CD14-positive monocyte (primary cell): Measurements from ENCODE around the gene PRRX2. TPM values are rescaled to one million over a fixed set of nuclear protein-coding genes. Genes with fewer than 3 reads are reported as not detected.
A peak's percentile ranks its signal among the peaks of the same experiment; 100 is the strongest.

Experiments used
- DNase-seq, 3 donors: peaks; one replicate each; pipeline ENCODE4 v3.0.0-alpha.2; 2011 to 2022
- H2AFZ ChIP-seq: 2 replicates; pipeline ENCODE4 v1.6.0; 2012; ENCODE audit warnings: mild to moderate bottlenecking, low read depth, low read length, inconsistent platforms; ENCODE audit not compliant: insufficient read depth, poor library complexity, severe bottlenecking
- H3K27ac ChIP-seq, 2 donors: 1 replicate in 1 of 2; 2 replicates in 1 of 2; pipeline ENCODE4 v1.5.1; 2012 to 2013; ENCODE audit warnings: low read length in 2 of 2, control low read depth in 1 of 2, inconsistent platforms in 1 of 2, low read depth in 1 of 2, mild to moderate bottlenecking in 1 of 2
- H3K27me3 ChIP-seq, 2 donors: one replicate each; pipeline versions ENCODE4 v1.6.0 to v1.6.1; 2011 to 2013; ENCODE audit warnings: low read length in 2 of 2; ENCODE audit not compliant: control insufficient read depth in 2 of 2, insufficient read depth in 2 of 2
- H3K36me3 ChIP-seq, 2 donors: replicated peaks in 1 of 2; 1 replicate in 1 of 2; 2 replicates in 1 of 2; pipeline versions ENCODE4 v1.5.1 to v1.6.1; 2012 to 2013; ENCODE audit warnings: low read length in 2 of 2, control low read depth in 1 of 2, inconsistent platforms in 1 of 2, mild to moderate bottlenecking in 1 of 2; ENCODE audit not compliant: insufficient read depth in 2 of 2, control insufficient read depth in 1 of 2
- H3K4me1 ChIP-seq, 2 donors: 1 replicate in 1 of 2; 2 replicates in 1 of 2; pipeline versions ENCODE4 v1.5.1 to v1.6.1; 2012 to 2013; ENCODE audit warnings: low read length in 2 of 2, control low read depth in 1 of 2, inconsistent platforms in 1 of 2, mild to moderate bottlenecking in 1 of 2, moderate library complexity in 1 of 2; ENCODE audit not compliant: insufficient read depth in 2 of 2, control insufficient read depth in 1 of 2
- H3K4me2 ChIP-seq: replicated peaks from 2 replicates; pipeline ENCODE3; 2012; ENCODE audit warnings: low read length, moderate library complexity, mild to moderate bottlenecking; ENCODE audit not compliant: poor library complexity, severe bottlenecking; ENCODE audit errors: extremely low read depth
- H3K4me3 ChIP-seq, 3 experiments: fragments of 200-600 bp in 1 of 3; sonication (generic) in 1 of 3; replicated peaks in 1 of 3; 1 replicate in 2 of 3; 2 replicates in 1 of 3; pipeline ENCODE4 v1.5.1; 2011 to 2013; ENCODE audit warnings: low read length in 3 of 3, mild to moderate bottlenecking in 3 of 3, control low read depth in 2 of 3, low read depth in 2 of 3, inconsistent platforms in 1 of 3, moderate library complexity in 1 of 3
- H3K79me2 ChIP-seq: 2 replicates; pipeline ENCODE4 v1.6.0; 2012; ENCODE audit warnings: mild to moderate bottlenecking, control low read depth, inconsistent platforms, low read length, moderate library complexity; ENCODE audit not compliant: insufficient read depth
- H3K9ac ChIP-seq: 2 replicates; pipeline ENCODE4 v1.6.0; 2017; ENCODE audit warnings: low read length, mild to moderate bottlenecking; ENCODE audit not compliant: insufficient read depth, poor library complexity, severe bottlenecking
- H3K9me3 ChIP-seq, 2 donors: replicated peaks in 1 of 2; 1 replicate in 1 of 2; 2 replicates in 1 of 2; pipeline versions ENCODE4 v1.5.1 to v1.6.1; 2012 to 2013; ENCODE audit warnings: low read length in 2 of 2, control low read depth in 1 of 2; ENCODE audit not compliant: control insufficient read depth in 1 of 2, insufficient read depth in 1 of 2
- H4K20me1 ChIP-seq: 2 replicates; pipeline ENCODE4 v1.6.0; 2012; ENCODE audit warnings: mild to moderate bottlenecking, low read length, control low read depth, moderate library complexity; ENCODE audit not compliant: insufficient read depth
- H3K27ac Mint-ChIP-seq, 7 donors: one replicate each; pipeline ENCODE4 v1.8.0; 2020; ENCODE audit warnings: mild to moderate bottlenecking in 7 of 7, mixed read lengths in 7 of 7, moderate library complexity in 6 of 7, inconsistent platforms in 2 of 7
- H3K27me3 Mint-ChIP-seq, 3 donors: one replicate each; pipeline ENCODE4 v1.8.0; 2021 to 2022; ENCODE audit warnings: low read depth in 3 of 3, mild to moderate bottlenecking in 3 of 3, mixed read lengths in 3 of 3, moderate library complexity in 3 of 3, inconsistent platforms in 1 of 3
- H3K36me3 Mint-ChIP-seq, 2 donors: one replicate each; pipeline ENCODE4 v1.8.0; 2020; ENCODE audit warnings: mixed read lengths in 2 of 2, inconsistent platforms in 1 of 2, mild to moderate bottlenecking in 1 of 2
- H3K4me1 Mint-ChIP-seq: one replicate; pipeline ENCODE4 v1.8.0; 2020; ENCODE audit warnings: mild to moderate bottlenecking, mixed read lengths
- H3K4me3 Mint-ChIP-seq, 2 donors: one replicate each; pipeline ENCODE4 v1.8.0; 2020; ENCODE audit warnings: mild to moderate bottlenecking in 2 of 2, mixed read lengths in 2 of 2, moderate library complexity in 1 of 2
- H3K9me3 Mint-ChIP-seq, 7 donors: one replicate each; pipeline ENCODE4 v1.8.0; 2020 to 2022; ENCODE audit warnings: mixed read lengths in 7 of 7, mild to moderate bottlenecking in 6 of 7, moderate library complexity in 6 of 7, inconsistent platforms in 2 of 7
- WGBS: methylation state at CpG from one replicate; pipeline ENCODE4 v1.1.5; 2013; ENCODE audit warnings: missing lambda C conversion rate; ENCODE audit not compliant: insufficient coverage; 5-methylcytosine and 5-hydroxymethylcytosine counted together
- intact Hi-C, 2 donors: fragments of 100-400 bp; cut with micrococcal nuclease; formaldehyde crosslinking; loops; one replicate each; pipeline versions ENCODE4 v1.15.0 to v1.15.1; 2023
- polyA plus RNA-seq, 3 donors: library from polyadenylated mRNA; depleted of rRNA in 1 of 3; unstranded in 2 of 3; stranded (reverse) in 1 of 3; fragments of 300-500 nt in 2 of 3; fragments of >200 nt in 1 of 3; fragmentation: Illumina TruSeq in 2 of 3; gene quantifications; 1 replicate in 2 of 3; 2 replicates in 1 of 3; pipeline ENCODE4 v1.2.3, GENCODE V29; 2012 to 2021
- TF ChIP-seq, protein P1 (sequence below): fragments of 200-600 bp; IDR thresholded peaks from one replicate; pipeline ENCODE4 v1.8.0; 2022; ENCODE audit warnings: antibody characterized with exemption, mild to moderate bottlenecking

The PRRX2 gene
- polyA plus RNA-seq, 3 donors = not detected

DNA sequence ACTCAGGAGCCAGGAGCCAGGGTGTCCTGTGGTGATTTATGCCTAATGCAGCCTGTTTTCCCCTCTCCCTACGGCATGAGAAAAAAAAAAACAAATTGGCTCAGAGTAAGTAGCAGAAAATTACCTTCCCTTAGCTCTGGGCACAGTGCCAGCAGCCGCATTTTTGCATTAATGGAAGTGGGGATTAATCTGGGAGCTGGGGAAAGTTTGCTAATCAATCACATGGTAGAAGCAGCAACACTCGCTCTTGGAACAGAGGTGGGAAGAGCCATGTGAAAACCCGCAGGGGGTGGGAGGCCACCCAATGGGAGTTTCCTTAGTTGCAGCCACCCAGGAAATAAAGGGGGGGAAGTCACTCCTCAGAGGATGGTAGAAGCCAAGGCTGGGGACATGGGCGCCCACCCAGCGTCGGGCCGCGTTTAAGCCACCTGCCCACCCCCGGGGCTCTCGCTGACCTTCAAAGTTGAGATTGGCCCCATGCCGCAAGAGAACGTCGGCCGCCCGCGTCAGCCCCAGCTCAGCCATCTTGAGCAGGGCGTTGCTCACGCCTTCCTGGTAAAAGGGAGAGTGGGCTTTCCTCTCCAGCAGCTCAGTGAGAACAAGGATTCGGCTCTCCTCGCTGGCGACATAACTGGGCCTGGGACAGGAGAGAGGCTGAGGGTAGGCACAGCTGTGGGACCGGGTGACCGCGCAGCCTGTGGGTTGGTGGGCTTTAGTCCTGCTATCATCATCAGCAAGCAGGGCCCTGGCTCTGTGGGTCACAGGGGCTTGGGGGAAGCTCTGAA lies 25.2 kb upstream of the PRRX2 start:
- peak overlapping the region; percentile 82 to 88 for H3K4me3 Mint-ChIP-seq
- Histone ChIP-seq H3K9me3 (no peaks in the 10 kb centered on the region), H3K27me3 (no peaks in the 10 kb centered on the region), H3K9ac (no peak overlapping the region), H3K36me3 (peaks cover 36 to 41% of the 10 kb centered on the region in 2 donors), H3K27ac (no peak overlapping the region), H3K4me3 (peak overlapping the region in 1 of 3 experiments; percentile 90), H3K4me1 (peaks cover 19 to 29% of the 10 kb centered on the region in 2 donors), H2AFZ (no peak overlapping the region), H4K20me1 (peaks cover 59% of the 10 kb centered on the region), H3K4me2 (peak overlapping the region; percentile 87), H3K79me2 (peaks cover 29% of the 10 kb centered on the region)
- peak overlapping the region in 2 of 7 donors; percentile 22 to 59 for H3K27ac Mint-ChIP-seq
- peaks cover 1 to 14% (median 4%) of the 10 kb centered on the region in 3 donors for H3K27me3 Mint-ChIP-seq
- H3K9me3 Mint-ChIP-seq = no peaks in the 10 kb centered on the region
- 89% methylated on average over 22 of the region's 25 CpGs for WGBS
- intact Hi-C loops = loop anchor here (5.0 kb wide), 2 partner anchors 92 to 152 kb away; no protein-coding TSS in a partner anchor
- peaks cover 29% of the 10 kb centered on the region for H3K4me1 Mint-ChIP-seq
- H3K36me3 Mint-ChIP-seq = peaks cover 21 to 35% of the 10 kb centered on the region in 2 donors
- TF ChIP-seq, protein P1, sequence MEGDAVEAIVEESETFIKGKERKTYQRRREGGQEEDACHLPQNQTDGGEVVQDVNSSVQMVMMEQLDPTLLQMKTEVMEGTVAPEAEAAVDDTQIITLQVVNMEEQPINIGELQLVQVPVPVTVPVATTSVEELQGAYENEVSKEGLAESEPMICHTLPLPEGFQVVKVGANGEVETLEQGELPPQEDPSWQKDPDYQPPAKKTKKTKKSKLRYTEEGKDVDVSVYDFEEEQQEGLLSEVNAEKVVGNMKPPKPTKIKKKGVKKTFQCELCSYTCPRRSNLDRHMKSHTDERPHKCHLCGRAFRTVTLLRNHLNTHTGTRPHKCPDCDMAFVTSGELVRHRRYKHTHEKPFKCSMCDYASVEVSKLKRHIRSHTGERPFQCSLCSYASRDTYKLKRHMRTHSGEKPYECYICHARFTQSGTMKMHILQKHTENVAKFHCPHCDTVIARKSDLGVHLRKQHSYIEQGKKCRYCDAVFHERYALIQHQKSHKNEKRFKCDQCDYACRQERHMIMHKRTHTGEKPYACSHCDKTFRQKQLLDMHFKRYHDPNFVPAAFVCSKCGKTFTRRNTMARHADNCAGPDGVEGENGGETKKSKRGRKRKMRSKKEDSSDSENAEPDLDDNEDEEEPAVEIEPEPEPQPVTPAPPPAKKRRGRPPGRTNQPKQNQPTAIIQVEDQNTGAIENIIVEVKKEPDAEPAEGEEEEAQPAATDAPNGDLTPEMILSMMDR = no peak
- no peak for DNase-seq

DNA sequence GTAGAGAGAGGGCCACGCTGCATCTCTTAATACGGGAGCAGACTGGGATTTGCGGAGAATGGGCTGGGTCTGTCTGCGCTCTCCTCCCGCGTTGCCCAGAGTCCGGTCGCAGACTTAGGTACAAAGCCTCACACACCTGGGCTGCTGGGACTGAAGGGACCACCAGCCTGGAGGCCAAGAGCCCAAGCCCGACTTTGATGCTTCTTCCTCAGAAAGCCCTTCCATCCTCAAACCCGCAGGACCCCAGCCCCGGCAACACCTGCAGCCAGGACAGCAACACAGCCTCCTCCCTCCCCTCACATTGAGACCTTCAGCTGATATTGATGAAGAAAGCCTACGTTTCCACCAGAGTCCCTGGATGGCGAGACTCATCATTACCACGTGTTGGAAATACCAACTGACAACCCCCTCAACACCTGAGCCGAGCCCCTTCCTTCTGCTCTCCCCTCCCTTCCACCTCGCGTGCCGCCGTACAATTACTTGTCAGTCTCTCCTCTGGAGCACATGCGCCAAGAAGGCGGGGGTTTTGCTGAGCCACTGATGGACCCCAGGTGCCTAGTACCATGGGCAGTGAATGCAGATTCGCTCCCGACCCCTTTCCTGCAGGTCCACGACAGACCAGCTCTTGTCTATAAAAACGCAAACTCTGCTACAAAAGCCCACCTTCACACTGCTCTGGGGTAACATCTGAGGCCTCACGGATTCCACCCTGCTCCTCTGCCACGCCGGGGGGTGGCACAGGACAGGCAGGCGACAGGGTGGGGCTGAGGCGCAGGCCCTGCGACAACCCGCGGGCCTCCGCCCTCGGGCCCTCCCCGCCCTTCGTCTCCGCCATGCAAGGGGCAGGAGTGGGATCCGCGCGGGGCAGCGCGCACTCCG lies 24.3 kb upstream of the PRRX2 start:
- peak overlapping the region; percentile 87 for H3K4me2 ChIP-seq
- TF ChIP-seq, protein P1 = no peak
- H3K4me1 ChIP-seq = peaks cover 19 to 29% of the 10 kb centered on the region in 2 donors
- DNase-seq = no peak
- H3K27ac ChIP-seq = peak overlapping the region; percentile 37 to 76
- Mint-ChIP-seq H3K4me1 (peaks cover 29% of the 10 kb centered on the region), H3K36me3 (peaks cover 19 to 27% of the 10 kb centered on the region in 2 donors), H3K4me3 (peak overlapping the region; percentile 82 to 88), H3K9me3 (no peaks in the 10 kb centered on the region), H3K27ac (peak overlapping the region in 6 of 7 donors; percentile 4 to 87 (median 42)), H3K27me3 (peaks cover 2 to 14% (median 4%) of the 10 kb centered on the region in 3 donors)
- peaks cover 52% of the 10 kb centered on the region for H4K20me1 ChIP-seq
- peaks cover 29 to 34% of the 10 kb centered on the region in 2 donors for H3K36me3 ChIP-seq
- intact Hi-C loops = loop anchor here (5.0 kb wide), 2 partner anchors 91 to 151 kb away; no protein-coding TSS in a partner anchor
- H3K79me2 ChIP-seq = peaks cover 29% of the 10 kb centered on the region
- no peaks in the 10 kb centered on the region for H3K9me3 ChIP-seq
- H3K4me3 ChIP-seq = peak overlapping the region; percentile 89 to 92 (median 90)
- H2AFZ ChIP-seq = peak overlapping the region; percentile 90
- WGBS = 20% methylated on average over 44 of the region's 44 CpGs
- peak overlapping the region; percentile 77 for H3K9ac ChIP-seq
- no peaks in the 10 kb centered on the region for H3K27me3 ChIP-seq
